T-helper 22 cell (primary cell): Measurements from ENCODE around the gene YY1.

Source experiments
- DNase-seq: peaks from one replicate; pipeline ENCODE4 v3.0.0-alpha.2; 2020; ENCODE audit warnings: low read depth

Gene YY1

GRCh38 chr14:100313464-100314230 is 74.7 kb downstream of the YY1 start:
- DNase-seq = no peak

- DNase-seq = no peak
Measured at GRCh38 chr14:100314724-100315123, 75.8 kb downstream of the YY1 start.

GRCh38 chr14:100317389-100317788 is 78.4 kb downstream of the YY1 start:
- DNase-seq = no peak

DNA sequence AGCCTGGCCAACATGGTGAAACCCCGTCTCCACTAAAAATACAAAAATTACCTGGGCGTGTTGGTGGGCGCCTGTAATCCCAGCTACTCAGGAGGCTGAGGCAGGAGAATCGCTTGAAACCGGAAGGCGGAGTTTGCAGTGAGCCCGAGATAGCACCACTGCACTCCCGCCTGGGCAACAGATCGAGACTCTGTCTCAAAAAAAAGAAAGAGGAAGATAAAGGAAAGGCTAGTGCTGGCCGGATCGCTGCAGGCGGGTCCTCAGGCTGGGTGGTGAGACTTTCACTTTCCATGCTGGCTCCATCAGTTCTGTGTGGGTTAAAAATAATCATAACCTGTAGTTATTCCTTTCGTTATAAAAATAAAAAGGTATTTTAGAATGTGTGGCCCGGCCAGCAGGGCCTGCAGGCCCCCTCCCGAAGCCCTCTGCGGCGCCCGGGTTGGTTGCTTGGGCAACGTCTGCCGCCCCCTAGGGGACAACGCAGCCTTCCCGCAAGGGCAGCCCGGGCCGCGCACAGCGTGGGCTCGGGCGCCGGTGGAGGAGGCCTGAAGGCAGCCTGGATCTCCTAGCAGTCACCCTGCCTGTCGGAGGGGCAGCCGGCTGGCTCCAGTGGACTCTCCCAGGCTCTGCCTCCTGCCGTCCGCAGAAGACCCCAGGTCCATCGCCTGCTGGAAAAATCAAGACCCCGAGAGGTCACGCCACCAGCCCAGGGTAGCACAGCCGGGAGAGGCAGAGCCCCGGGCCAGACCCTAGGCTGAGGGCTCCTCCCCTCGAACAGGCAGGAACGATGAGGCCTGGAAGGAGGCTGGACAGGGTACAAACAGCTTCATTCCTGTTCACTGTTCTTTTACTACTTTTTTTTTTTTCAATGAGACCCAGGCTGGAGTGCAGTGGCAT is 79.2 kb downstream of the YY1 start:
- DNase-seq = no peak

- DNase-seq = no peak
Measured at GRCh38 chr14:100320157-100320856, 81.4 kb downstream of the YY1 start.

DNA sequence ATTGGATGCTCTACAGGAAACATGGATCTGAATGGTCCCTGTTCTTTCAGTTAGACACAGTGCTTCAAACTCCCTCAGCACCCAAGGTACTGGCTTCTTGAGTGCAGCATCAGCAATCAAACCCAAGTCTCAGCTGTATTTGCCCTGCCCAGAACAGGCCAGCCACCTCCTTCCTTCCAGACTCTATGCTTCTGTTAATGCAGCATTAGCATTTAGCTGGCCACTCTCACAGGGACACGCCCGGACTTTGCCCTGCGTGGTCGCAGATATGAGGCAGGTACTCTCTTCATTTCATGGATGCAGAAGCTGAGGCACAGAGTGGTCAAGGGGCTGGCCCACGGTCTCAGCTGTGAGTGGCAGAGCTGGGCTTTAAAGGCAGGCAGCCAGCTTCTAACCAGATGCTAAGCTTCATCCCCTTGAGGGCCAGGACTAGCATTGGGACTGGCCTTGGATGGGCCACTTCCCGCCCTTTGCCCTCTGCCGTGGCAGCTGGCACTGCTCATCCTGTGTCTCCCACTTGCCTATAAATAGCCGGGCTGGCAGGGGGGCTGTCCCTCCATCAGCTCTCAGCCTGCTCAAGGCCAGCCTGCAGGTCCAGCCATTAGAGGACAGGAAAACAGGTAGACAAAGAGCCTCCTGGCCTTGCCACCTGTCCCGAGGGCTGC is 82.7 kb downstream of the YY1 start:
- no peak for DNase-seq

- DNase-seq = no peak
Measured at GRCh38 chr14:100322138-100322957, 83.4 kb downstream of the YY1 start.

GRCh38 chr14:100323121-100323941 is 84.4 kb downstream of the YY1 start, which contains the start of gene SLC25A47:
SLC25A47 (plus strand) TSS chr14:100323339; CDS start chr14:100323415, 76 bp downstream.
- DNase-seq = no peak

- DNase-seq = no peak
Measured at GRCh38 chr14:100323942-100324307, 85.0 kb downstream of the YY1 start.

DNA sequence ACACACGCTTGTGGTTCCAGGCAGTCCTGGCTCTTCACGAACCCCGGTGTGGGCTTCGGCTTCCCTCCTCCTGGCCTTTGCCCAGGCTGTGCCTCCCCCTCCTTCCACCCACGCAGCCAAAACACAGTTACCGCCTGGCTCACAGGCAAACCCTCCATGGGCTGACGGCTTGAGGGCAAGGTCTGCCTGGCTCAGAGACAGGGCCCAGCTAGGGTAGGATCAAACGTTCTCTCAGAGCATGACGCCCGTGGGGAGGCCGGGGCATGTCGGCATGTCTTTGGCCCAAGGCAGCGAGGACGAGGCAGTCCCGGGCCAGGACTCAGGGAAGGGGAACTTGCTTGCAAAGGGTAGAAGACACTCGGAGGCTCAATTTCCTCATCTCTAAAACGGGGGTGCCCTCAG is 86.3 kb downstream of the YY1 start:
- DNase-seq = no peak

DNA sequence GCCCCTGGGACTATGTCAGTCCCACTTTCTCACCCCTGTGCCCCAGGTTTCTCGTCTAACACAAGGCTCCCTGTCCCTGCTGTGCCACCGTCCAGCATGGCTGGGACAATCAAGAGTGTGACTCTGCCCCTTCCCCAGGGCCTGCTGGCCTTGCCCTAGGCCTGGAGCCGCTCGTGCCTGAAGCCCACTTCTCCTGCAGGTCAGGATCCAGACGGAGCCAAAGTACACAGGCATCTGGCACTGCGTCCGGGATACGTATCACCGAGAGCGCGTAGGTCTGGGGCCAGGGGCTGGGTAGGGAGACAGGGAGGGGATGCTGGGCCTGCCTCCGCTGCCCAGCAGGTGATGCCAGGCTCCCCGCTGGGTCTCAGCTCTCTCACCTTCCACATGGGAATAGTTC is 87.0 kb downstream of the YY1 start:
- DNase-seq = no peak

DNA sequence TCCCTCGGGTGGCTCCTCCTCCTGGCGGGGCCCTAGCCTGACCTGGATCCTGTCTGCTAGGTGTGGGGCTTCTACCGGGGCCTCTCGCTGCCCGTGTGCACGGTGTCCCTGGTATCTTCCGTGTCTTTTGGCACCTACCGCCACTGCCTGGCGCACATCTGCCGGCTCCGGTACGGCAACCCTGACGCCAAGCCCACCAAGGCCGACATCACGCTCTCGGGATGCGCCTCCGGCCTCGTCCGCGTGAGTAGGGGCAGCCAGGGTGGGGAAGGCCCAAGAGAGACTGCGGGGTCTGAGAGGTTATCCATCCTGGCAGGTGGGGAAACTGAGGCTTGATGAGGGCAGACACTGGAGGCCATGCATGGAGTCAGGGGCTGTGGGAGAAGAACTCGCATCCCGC is 88.2 kb downstream of the YY1 start:
- DNase-seq = no peak

DNA sequence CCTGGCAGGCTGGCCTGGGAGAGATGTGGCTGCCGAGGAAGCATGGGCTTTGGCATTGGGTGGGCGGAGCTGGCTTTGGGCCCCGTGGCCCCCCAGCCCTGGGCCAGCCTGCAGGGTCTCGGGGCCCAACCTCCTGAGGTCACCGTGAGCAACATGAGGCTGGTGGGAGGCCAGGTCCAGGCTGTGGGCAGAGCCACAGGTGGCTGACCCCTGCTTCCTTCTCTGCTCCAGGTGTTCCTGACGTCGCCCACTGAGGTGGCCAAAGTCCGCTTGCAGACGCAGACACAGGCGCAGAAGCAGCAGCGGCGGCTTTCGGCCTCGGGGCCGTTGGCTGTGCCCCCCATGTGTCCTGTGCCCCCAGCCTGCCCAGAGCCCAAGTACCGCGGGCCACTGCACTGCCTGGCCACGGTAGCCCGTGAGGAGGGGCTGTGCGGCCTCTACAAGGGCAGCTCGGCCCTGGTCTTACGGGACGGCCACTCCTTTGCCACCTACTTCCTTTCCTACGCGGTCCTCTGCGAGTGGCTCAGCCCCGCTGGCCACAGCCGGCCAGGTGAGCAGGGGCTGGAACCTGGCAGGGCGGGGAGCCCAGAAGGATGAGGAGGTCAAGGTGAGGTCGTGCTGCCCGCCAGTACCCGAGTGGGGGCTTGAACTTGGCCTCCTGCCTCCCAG is 89.7 kb downstream of the YY1 start:
- DNase-seq = no peak

DNA sequence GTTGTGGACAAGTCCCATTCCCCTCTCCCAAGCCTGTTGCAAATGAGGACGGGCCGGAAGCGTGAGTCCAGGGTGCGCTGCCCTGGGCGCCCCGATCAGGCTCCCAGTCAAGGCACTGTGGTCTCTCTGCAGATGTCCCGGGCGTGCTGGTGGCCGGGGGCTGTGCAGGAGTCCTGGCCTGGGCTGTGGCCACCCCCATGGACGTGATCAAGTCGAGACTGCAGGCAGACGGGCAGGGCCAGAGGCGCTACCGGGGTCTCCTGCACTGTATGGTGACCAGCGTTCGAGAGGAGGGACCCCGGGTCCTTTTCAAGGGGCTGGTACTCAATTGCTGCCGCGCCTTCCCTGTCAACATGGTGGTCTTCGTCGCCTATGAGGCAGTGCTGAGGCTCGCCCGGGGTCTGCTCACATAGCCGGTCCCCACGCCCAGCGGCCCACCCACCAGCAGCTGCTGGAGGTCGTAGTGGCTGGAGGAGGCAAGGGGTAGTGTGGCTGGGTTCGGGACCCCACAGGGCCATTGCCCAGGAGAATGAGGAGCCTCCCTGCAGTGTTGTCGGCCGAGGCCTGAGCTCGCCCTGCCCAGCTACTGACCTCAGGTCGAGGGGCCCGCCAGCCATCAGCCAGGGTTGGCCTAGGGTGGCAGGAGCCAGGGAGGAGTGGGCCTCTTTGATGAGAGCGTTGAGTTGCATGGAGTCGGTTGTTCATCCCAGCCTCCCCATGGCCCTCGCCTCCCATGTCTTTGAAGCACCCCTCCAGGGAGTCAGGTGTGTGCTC is 90.5 kb downstream of the YY1 start:
- DNase-seq = no peak

DNA sequence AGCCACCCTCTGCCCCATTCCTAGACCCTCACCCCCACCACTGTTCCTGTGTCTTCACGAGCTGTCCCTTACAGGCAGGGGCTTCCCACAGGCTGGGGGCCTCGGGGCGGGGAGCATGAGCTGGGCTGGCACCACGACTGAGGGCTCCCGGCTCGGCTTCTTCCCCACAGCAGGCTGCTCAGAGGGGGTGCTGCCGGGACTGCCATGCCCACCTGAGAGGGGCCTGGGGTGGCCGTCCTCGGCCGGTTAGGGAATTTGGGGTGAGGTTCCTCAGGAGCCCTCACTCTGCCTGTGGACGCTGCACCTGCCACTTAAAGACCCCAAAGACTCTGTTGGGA is 91.0 kb downstream of the YY1 start:
- DNase-seq = no peak

- DNase-seq = no peak
Measured at GRCh38 chr14:100330388-100330931, 91.5 kb downstream of the YY1 start.

- no peak for DNase-seq
Measured at GRCh38 chr14:100332071-100332639, 93.2 kb downstream of the YY1 start.
